HepG2 (cell line): Measurements from ENCODE around the gene INTU. TPM values are rescaled to one million over a fixed set of nuclear protein-coding genes. Genes with fewer than 3 reads are reported as not detected.
A peak's percentile ranks its signal among the peaks of the same experiment; 100 is the strongest.
"Not testable (repeated sequence)": the region's sequence is repeated elsewhere in the genome, so short reads cannot be mapped to it uniquely, and the experiment has no call there.

Experiments used
- ATAC-seq: fragments of 200-7000 bp; cut with Tn5 transposase; 3 replicates; pipeline ENCODE4 v1.9.1; 2020; ENCODE audit warnings: mild to moderate bottlenecking, moderate library complexity
- BruUV-seq: library from RNA; stranded (reverse); fragments of 400-500 nt; replicated peaks from 2 replicates; lab custom pipeline; 2021; lab: Mats Ljungman, UMichigan
- CTCF ChIA-PET: fragments of 300-600 bp; formaldehyde crosslinking; extraction: SDS; loops from one replicate; lab custom pipeline; 2021; ENCODE audit warnings: low total read pairs, inconsistent platforms, low intra/inter-chr PET ratio; lab: Yijun Ruan, JAX
- POLR2A ChIA-PET: fragments of 350-600 bp; sonication (Branson Sonifier 250); formaldehyde crosslinking; loops from one replicate; lab custom pipeline; 2020; ENCODE audit warnings: antibody characterized with exemption, inconsistent platforms; lab: Yijun Ruan, JAX
- DNase-seq: peaks from one replicate; pipeline ENCODE4 v3.0.0-alpha.2; 2015; ENCODE audit warnings: low spot score
- FAIRE-seq: peaks from 3 replicates; lab custom pipeline; 2011; peaks lifted over from hg19 to GRCh38; lab: Jason Lieb, UNC
- H2AFZ ChIP-seq: one replicate; pipeline ENCODE4 v1.6.1; 2011; ENCODE audit warnings: low read length, inconsistent platforms
- H3K27ac ChIP-seq: fragments of 300-600 bp; 3 replicates; pipeline ENCODE4 v1.8.0; 2011; ENCODE audit warnings: mixed run types, mild to moderate bottlenecking, mixed read lengths, low read length, inconsistent platforms; ENCODE audit not compliant: insufficient read depth; ENCODE audit errors: extremely low read length
- H3K27me3 ChIP-seq, 2 experiments: fragments of 200-600 bp in 1 of 2; 2 replicates in 1 of 2; 3 replicates in 1 of 2; pipeline versions ENCODE4 v1.6.0 to v1.8.0; 2011; ENCODE audit warnings: low read length in 2 of 2, mild to moderate bottlenecking in 2 of 2, moderate library complexity in 2 of 2, inconsistent platforms in 1 of 2; ENCODE audit not compliant: insufficient read depth in 2 of 2, control insufficient read depth in 1 of 2
- H3K36me3 ChIP-seq, 2 experiments: fragments of 200-600 bp in 1 of 2; replicated peaks in 1 of 2; 2 replicates in 1 of 2; 3 replicates in 1 of 2; pipeline versions ENCODE4 v1.5.1 to v1.8.0; 2011; ENCODE audit warnings: low read length in 2 of 2, inconsistent platforms in 1 of 2; ENCODE audit not compliant: insufficient read depth in 2 of 2, control insufficient read depth in 1 of 2
- H3K4me1 ChIP-seq: 2 replicates; pipeline ENCODE4 v1.5.1; 2012; ENCODE audit warnings: low read length, inconsistent platforms; ENCODE audit not compliant: insufficient read depth
- H3K4me2 ChIP-seq: 2 replicates; pipeline ENCODE4 v1.6.0; 2011; ENCODE audit warnings: low read depth, low read length, inconsistent platforms
- H3K4me3 ChIP-seq, 3 experiments: fragments of 200-600 bp in 1 of 3; sonication (generic), shearing (Covaris generic) in 1 of 3; replicated peaks in 1 of 3; 2 replicates each; pipeline ENCODE4 v1.5.1; 2011 to 2016; ENCODE audit warnings: low read length in 3 of 3, inconsistent platforms in 2 of 3, low read depth in 2 of 3, mild to moderate bottlenecking in 2 of 3, control low read depth in 1 of 3, mixed read lengths in 1 of 3; ENCODE audit not compliant: insufficient read depth in 1 of 3
- H3K79me2 ChIP-seq: one replicate; pipeline ENCODE4 v1.6.1; 2011; ENCODE audit warnings: low read length, inconsistent platforms; ENCODE audit not compliant: insufficient read depth
- H3K9ac ChIP-seq: 2 replicates; pipeline ENCODE4 v1.6.0; 2011; ENCODE audit warnings: mild to moderate bottlenecking, low read depth, low read length, inconsistent platforms; ENCODE audit not compliant: insufficient read depth
- H3K9me3 ChIP-seq: 2 replicates; pipeline ENCODE4 v1.5.1; 2012; ENCODE audit warnings: mild to moderate bottlenecking, low read length
- H4K20me1 ChIP-seq: 2 replicates; pipeline ENCODE4 v1.6.0; 2011; ENCODE audit warnings: inconsistent platforms, mild to moderate bottlenecking, low read length, moderate library complexity; ENCODE audit not compliant: insufficient read depth
- DMAP1 ChIP-seq: IDR thresholded peaks from 2 replicates; pipeline ENCODE4 v1.6.1; 2016
- FOXA1 ChIP-seq, 2 experiments: fragments of 450-650 bp in 1 of 2; sonication (generic) in 1 of 2; formaldehyde crosslinking in 1 of 2; IDR thresholded peaks; 2 replicates each; pipeline versions ENCODE4 v1.4.0 to v1.6.1; 2016 to 2020; ENCODE audit warnings: missing genetic modification reagents in 1 of 2
- FOXA3 ChIP-seq: IDR thresholded peaks from 2 replicates; pipeline ENCODE4 v1.6.1; 2016; ENCODE audit warnings: missing genetic modification reagents, missing compliant biosample characterization
- GABPB1 ChIP-seq: IDR thresholded peaks from 2 replicates; pipeline ENCODE4 v1.6.1; 2016; ENCODE audit warnings: mild to moderate bottlenecking, missing genetic modification reagents, moderate library complexity, missing compliant biosample characterization
- KMT2B ChIP-seq: IDR thresholded peaks from 2 replicates; pipeline ENCODE4 v1.6.1; 2016; ENCODE audit warnings: missing genetic modification reagents, missing compliant biosample characterization
- PHF8 ChIP-seq: sonication (generic); formaldehyde crosslinking; IDR thresholded peaks from 2 replicates; pipeline ENCODE4 v1.5.0; 2020; ENCODE audit warnings: missing genetic modification reagents
- SAP130 ChIP-seq: IDR thresholded peaks from 2 replicates; pipeline ENCODE4 v1.6.1; 2016; ENCODE audit warnings: low read depth
- SP5 ChIP-seq: IDR thresholded peaks from 2 replicates; pipeline ENCODE4 v1.6.1; 2016; ENCODE audit warnings: low read depth, borderline replicate concordance
- TAF1 ChIP-seq: sonication (generic); formaldehyde crosslinking; IDR thresholded peaks from 2 replicates; pipeline ENCODE4 v1.4.0; 2020; ENCODE audit warnings: missing genetic modification reagents
- ZBTB7B ChIP-seq: sonication (generic); formaldehyde crosslinking; IDR thresholded peaks from 2 replicates; pipeline ENCODE4 v1.4.0; 2020; ENCODE audit warnings: missing genetic modification reagents
- WGBS: methylation state at CpG from one replicate; pipeline ENCODE4 v1.1.6; 2017; ENCODE audit warnings: low lambda C conversion rate; 5-methylcytosine and 5-hydroxymethylcytosine counted together
- in situ Hi-C: cut with HindIII; loops from 2 replicates; pipeline ENCODE4 v1.10.0; 2017; ENCODE audit warnings: low pct_unique_long_range_greater_than_20kb; ENCODE audit not compliant: extremely low pct_ligation_motif_present
- intact Hi-C: fragments of 100-400 bp; cut with micrococcal nuclease; formaldehyde crosslinking; loops from one replicate; pipeline ENCODE4 v1.10.0; 2022; ENCODE audit not compliant: unreplicated experiment
- polyA plus RNA-seq, 8 experiments: library from polyadenylated mRNA; depleted of rRNA in 3 of 8; stranded (reverse) in 7 of 8; unstranded in 1 of 8; fragments of >200 nt; fragmentation: Illumina TruSeq in 4 of 8; extraction: Trizol in 4 of 8; gene quantifications; 2 replicates each; pipeline versions ENCODE4 v1.2.1 to v1.2.3, GENCODE V29; 2011 to 2016; ENCODE audit warnings: low read depth in 4 of 8, missing spikeins in 1 of 8, mixed read lengths in 1 of 8; ENCODE audit not compliant: insufficient read depth in 1 of 8
- total RNA-seq, 5 experiments: library from RNA; depleted of rRNA; stranded (reverse); fragments of >200 nt; fragmentation: Illumina TruSeq; extraction: Trizol; gene quantifications; 2 replicates each; pipeline ENCODE4 v1.2.3, GENCODE V29; 2016; ENCODE audit warnings: low read depth in 1 of 5
- TF ChIP-seq, protein P1 (sequence below): sonication (generic); formaldehyde crosslinking; IDR thresholded peaks from 2 replicates; pipeline ENCODE4 v1.4.0; 2020; ENCODE audit warnings: missing genetic modification reagents, borderline replicate concordance
- TF ChIP-seq, protein P2 (sequence below): sonication (generic); formaldehyde crosslinking; IDR thresholded peaks from 2 replicates; pipeline ENCODE4 v1.5.1; 2020; ENCODE audit warnings: mild to moderate bottlenecking, missing genetic modification reagents, moderate library complexity
- TF ChIP-seq, protein P3 (sequence below): sonication (generic); formaldehyde crosslinking; IDR thresholded peaks from 2 replicates; pipeline ENCODE4 v1.5.0; 2020; ENCODE audit warnings: mild to moderate bottlenecking, missing genetic modification reagents, moderate library complexity
- TF ChIP-seq, protein P4 (sequence below): sonication (generic); formaldehyde crosslinking; IDR thresholded peaks from 2 replicates; pipeline ENCODE4 v1.4.0; 2020; ENCODE audit warnings: missing genetic modification reagents

Gene INTU
- total and polyA plus RNA-seq, 2 of the 13 experiments (the other 11 are each of a cell fraction or from before 2014, with no cell fraction given) = 5.3 to 6.2 TPM

DNA sequence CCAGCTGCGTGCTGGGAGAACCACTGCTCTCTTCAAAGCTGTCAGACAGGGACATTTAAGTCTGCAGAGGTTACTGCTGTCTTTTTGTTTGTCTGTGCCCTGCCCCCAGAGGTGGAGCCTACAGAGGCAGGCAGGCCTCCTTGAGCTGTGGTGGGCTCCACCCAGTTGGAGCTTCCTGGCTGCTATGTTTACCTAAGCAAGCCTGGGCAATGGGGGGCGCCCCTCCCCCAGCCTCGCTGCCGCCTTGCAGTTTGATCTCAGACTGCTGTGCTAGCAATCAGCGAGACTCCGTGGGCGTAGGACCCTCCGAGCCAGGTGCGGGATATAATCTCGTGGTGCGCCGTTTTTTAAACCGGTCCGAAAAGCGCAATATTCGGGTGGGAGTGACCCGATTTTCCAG, 22.8 kb downstream of the INTU start:
- WGBS = no CpG with 5 or more reads among the region's 17 CpGs
- TF ChIP-seq, protein P1, sequence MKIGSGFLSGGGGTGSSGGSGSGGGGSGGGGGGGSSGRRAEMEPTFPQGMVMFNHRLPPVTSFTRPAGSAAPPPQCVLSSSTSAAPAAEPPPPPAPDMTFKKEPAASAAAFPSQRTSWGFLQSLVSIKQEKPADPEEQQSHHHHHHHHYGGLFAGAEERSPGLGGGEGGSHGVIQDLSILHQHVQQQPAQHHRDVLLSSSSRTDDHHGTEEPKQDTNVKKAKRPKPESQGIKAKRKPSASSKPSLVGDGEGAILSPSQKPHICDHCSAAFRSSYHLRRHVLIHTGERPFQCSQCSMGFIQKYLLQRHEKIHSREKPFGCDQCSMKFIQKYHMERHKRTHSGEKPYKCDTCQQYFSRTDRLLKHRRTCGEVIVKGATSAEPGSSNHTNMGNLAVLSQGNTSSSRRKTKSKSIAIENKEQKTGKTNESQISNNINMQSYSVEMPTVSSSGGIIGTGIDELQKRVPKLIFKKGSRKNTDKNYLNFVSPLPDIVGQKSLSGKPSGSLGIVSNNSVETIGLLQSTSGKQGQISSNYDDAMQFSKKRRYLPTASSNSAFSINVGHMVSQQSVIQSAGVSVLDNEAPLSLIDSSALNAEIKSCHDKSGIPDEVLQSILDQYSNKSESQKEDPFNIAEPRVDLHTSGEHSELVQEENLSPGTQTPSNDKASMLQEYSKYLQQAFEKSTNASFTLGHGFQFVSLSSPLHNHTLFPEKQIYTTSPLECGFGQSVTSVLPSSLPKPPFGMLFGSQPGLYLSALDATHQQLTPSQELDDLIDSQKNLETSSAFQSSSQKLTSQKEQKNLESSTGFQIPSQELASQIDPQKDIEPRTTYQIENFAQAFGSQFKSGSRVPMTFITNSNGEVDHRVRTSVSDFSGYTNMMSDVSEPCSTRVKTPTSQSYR (CRISPR knock-in tag) = peak; percentile 89
- TF ChIP-seq, protein P2, sequence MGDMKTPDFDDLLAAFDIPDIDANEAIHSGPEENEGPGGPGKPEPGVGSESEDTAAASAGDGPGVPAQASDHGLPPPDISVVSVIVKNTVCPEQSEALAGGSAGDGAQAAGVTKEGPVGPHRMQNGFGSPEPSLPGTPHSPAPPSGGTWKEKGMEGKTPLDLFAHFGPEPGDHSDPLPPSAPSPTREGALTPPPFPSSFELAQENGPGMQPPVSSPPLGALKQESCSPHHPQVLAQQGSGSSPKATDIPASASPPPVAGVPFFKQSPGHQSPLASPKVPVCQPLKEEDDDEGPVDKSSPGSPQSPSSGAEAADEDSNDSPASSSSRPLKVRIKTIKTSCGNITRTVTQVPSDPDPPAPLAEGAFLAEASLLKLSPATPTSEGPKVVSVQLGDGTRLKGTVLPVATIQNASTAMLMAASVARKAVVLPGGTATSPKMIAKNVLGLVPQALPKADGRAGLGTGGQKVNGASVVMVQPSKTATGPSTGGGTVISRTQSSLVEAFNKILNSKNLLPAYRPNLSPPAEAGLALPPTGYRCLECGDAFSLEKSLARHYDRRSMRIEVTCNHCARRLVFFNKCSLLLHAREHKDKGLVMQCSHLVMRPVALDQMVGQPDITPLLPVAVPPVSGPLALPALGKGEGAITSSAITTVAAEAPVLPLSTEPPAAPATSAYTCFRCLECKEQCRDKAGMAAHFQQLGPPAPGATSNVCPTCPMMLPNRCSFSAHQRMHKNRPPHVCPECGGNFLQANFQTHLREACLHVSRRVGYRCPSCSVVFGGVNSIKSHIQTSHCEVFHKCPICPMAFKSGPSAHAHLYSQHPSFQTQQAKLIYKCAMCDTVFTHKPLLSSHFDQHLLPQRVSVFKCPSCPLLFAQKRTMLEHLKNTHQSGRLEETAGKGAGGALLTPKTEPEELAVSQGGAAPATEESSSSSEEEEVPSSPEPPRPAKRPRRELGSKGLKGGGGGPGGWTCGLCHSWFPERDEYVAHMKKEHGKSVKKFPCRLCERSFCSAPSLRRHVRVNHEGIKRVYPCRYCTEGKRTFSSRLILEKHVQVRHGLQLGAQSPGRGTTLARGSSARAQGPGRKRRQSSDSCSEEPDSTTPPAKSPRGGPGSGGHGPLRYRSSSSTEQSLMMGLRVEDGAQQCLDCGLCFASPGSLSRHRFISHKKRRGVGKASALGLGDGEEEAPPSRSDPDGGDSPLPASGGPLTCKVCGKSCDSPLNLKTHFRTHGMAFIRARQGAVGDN (CRISPR knock-in tag) = peak; percentile 44; the same call in 1 of the 2 replicates
- TF ChIP-seq FOXA3 (CRISPR knock-in tag) (peak; percentile 58), PHF8 (CRISPR knock-in tag) (0 out of 2 replicates have a peak, but pooled peaks have one; percentile 31), SP5 (CRISPR knock-in tag) (0 out of 2 replicates have a peak, but pooled peaks have one; percentile 13), ZBTB7B (CRISPR knock-in tag) (0 out of 2 replicates have a peak, but pooled peaks have one; percentile 33), TAF1 (CRISPR knock-in tag) (0 out of 2 replicates have a peak, but pooled peaks have one; percentile 21), DMAP1 (peak; percentile 31; the same call in 1 of the 2 replicates), FOXA1 (CRISPR knock-in tag; IDR thresholded peaks at IDR 0.05) (peak; percentile 80), GABPB1 (CRISPR knock-in tag) (0 out of 2 replicates have a peak, but pooled peaks have one; percentile 18), KMT2B (CRISPR knock-in tag) (peak; percentile 14; the same call in 1 of the 2 replicates), SAP130 (CRISPR knock-in tag) (peak; percentile 42; the same call in 1 of the 2 replicates)
- TF ChIP-seq FOXA1 (IDR thresholded peaks at IDR 0.05) = not testable (repeated sequence)
- TF ChIP-seq, protein P3, sequence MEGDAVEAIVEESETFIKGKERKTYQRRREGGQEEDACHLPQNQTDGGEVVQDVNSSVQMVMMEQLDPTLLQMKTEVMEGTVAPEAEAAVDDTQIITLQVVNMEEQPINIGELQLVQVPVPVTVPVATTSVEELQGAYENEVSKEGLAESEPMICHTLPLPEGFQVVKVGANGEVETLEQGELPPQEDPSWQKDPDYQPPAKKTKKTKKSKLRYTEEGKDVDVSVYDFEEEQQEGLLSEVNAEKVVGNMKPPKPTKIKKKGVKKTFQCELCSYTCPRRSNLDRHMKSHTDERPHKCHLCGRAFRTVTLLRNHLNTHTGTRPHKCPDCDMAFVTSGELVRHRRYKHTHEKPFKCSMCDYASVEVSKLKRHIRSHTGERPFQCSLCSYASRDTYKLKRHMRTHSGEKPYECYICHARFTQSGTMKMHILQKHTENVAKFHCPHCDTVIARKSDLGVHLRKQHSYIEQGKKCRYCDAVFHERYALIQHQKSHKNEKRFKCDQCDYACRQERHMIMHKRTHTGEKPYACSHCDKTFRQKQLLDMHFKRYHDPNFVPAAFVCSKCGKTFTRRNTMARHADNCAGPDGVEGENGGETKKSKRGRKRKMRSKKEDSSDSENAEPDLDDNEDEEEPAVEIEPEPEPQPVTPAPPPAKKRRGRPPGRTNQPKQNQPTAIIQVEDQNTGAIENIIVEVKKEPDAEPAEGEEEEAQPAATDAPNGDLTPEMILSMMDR (CRISPR knock-in tag) = peak; percentile 26; the same call in 1 of the 2 replicates
- TF ChIP-seq, protein P4, sequence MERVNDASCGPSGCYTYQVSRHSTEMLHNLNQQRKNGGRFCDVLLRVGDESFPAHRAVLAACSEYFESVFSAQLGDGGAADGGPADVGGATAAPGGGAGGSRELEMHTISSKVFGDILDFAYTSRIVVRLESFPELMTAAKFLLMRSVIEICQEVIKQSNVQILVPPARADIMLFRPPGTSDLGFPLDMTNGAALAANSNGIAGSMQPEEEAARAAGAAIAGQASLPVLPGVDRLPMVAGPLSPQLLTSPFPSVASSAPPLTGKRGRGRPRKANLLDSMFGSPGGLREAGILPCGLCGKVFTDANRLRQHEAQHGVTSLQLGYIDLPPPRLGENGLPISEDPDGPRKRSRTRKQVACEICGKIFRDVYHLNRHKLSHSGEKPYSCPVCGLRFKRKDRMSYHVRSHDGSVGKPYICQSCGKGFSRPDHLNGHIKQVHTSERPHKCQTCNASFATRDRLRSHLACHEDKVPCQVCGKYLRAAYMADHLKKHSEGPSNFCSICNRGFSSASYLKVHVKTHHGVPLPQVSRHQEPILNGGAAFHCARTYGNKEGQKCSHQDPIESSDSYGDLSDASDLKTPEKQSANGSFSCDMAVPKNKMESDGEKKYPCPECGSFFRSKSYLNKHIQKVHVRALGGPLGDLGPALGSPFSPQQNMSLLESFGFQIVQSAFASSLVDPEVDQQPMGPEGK = peak; percentile 71

More for the DNA sequence above, 22.8 kb downstream of the INTU start:
- H3K4me3 ChIP-seq = peak overlapping the region in 2 of 3 experiments; percentile 47 to 50; a peak in 3 of 6 replicates
- H3K9me3 ChIP-seq, H3K27me3 ChIP-seq, ATAC-seq, FAIRE-seq, H3K4me1 ChIP-seq, H3K36me3 ChIP-seq, H4K20me1 ChIP-seq, H3K4me2 ChIP-seq, H3K79me2 ChIP-seq, DNase-seq, in situ Hi-C loops, H3K27ac ChIP-seq, CTCF ChIA-PET, H2AFZ ChIP-seq, intact Hi-C loops, H3K9ac ChIP-seq: not testable (repeated sequence)
- POLR2A ChIA-PET = interaction anchor here (1.0 to 1.3 kb wide), 2 partner anchors 12 to 23 kb away, joined by 3 to 4 read pairs; partner anchors contain the start of gene INTU
- TSS peak; percentile 76 for BruUV-seq
